ENCODE results near the gene PIEZO2. TPM values are rescaled to one million over a fixed set of nuclear protein-coding genes. Genes with fewer than 3 reads are reported as not detected.
"Not testable (repeated sequence)": the region's sequence is repeated elsewhere in the genome, so short reads cannot be mapped to it uniquely, and the experiment has no call there.

Gene PIEZO2
- total RNA-seq, 6 donors from 2014 or later, result 6.5 to 37.7 (median 7.8) TPM

- no peaks in the 10 kb centered on the region for H3K4me1 ChIP-seq
- WGBS, 2 donors, result 64 to 78% methylated on average over 1 of the region's 1 CpG
- TF ChIP-seq CTCF (IDR thresholded peaks at IDR 0.05), result no peak
- no peak for TF ChIP-seq POLR2AphosphoS5 (IDR thresholded peaks at IDR 0.05)
- TF ChIP-seq POLR2A (IDR thresholded peaks at IDR 0.05), result no peak
- no peak for TF ChIP-seq EP300 (IDR thresholded peaks at IDR 0.05)
Measured at GRCh38 chr18:10923551-10924070, 225.8 kb downstream of the PIEZO2 start.

GRCh38 chr18:10923141-10923540 lies 226.2 kb downstream of the PIEZO2 start:
- no peak for ATAC-seq (ENCODE audit: low FRiP score in 2 of 2)
- Histone ChIP-seq H3K27ac (no peak overlapping the region), H3K4me1 (no peaks in the 10 kb centered on the region), H3K4me3 (no peak overlapping the region), H3K27me3 (no peaks in the 10 kb centered on the region), H3K9me3 (no peaks in the 10 kb centered on the region), H3K36me3 (no peaks in the 10 kb centered on the region)
- 63 to 69% methylated on average over 4 of the region's 4 CpGs for WGBS, 2 donors
- no peak for DNase-seq
- TF ChIP-seq EP300 (IDR thresholded peaks at IDR 0.05), result no peak
- no peak for TF ChIP-seq POLR2AphosphoS5 (IDR thresholded peaks at IDR 0.05)
- no peak for TF ChIP-seq CTCF (IDR thresholded peaks at IDR 0.05)
- TF ChIP-seq POLR2A (IDR thresholded peaks at IDR 0.05), result no peak

More at GRCh38 chr18:10923551-10924070, 225.8 kb downstream of the PIEZO2 start:
- no peaks in the 10 kb centered on the region for H3K27me3 ChIP-seq
- ATAC-seq (ENCODE audit: low FRiP score in 2 of 2) (no peak), DNase-seq (no peak)
- H3K4me3 ChIP-seq, result no peak overlapping the region
- no peak overlapping the region for H3K27ac ChIP-seq
- no peaks in the 10 kb centered on the region for H3K9me3 ChIP-seq
- H3K36me3 ChIP-seq, result no peaks in the 10 kb centered on the region

GRCh38 chr18:10922712-10923111 lies 226.7 kb downstream of the PIEZO2 start:
- not testable (repeated sequence) for H3K9me3 ChIP-seq; H3K4me3 ChIP-seq; DNase-seq; ATAC-seq (ENCODE audit: low FRiP score in 2 of 2); H3K36me3 ChIP-seq; H3K27me3 ChIP-seq; H3K4me1 ChIP-seq; H3K27ac ChIP-seq
- 82 to 100% methylated on average over 1 of the region's 1 CpG for WGBS, 2 donors

GRCh38 chr18:10920309-10920708 lies 229.1 kb downstream of the PIEZO2 start:
- not testable (repeated sequence) for H3K9me3 ChIP-seq; H3K27me3 ChIP-seq; H3K4me3 ChIP-seq; H3K4me1 ChIP-seq; ATAC-seq (ENCODE audit: low FRiP score in 2 of 2); H3K27ac ChIP-seq; DNase-seq; H3K36me3 ChIP-seq
- WGBS, 2 donors, result 67 to 75% methylated on average over 6 of the region's 6 CpGs

- WGBS, 2 donors, result 87 to 88% methylated on average over 2 of the region's 2 CpGs
- Histone ChIP-seq H3K36me3 (no peaks in the 10 kb centered on the region), H3K9me3 (no peaks in the 10 kb centered on the region), H3K4me1 (no peaks in the 10 kb centered on the region), H3K27me3 (no peaks in the 10 kb centered on the region), H3K27ac (no peak overlapping the region), H3K4me3 (no peak overlapping the region)
- TF ChIP-seq POLR2AphosphoS5 (IDR thresholded peaks at IDR 0.05) (no peak), CTCF (IDR thresholded peaks at IDR 0.05) (no peak), POLR2A (IDR thresholded peaks at IDR 0.05) (no peak), EP300 (IDR thresholded peaks at IDR 0.05) (no peak)
- DNase-seq (no peak), ATAC-seq (ENCODE audit: low FRiP score in 2 of 2) (no peak)
Measured at GRCh38 chr18:10919851-10920250, 229.5 kb downstream of the PIEZO2 start.

GRCh38 chr18:10916865-10917264 lies 232.5 kb downstream of the PIEZO2 start:
- H3K27ac ChIP-seq, result no peak overlapping the region
- no peaks in the 10 kb centered on the region for H3K4me1 ChIP-seq
- no peak for ATAC-seq (ENCODE audit: low FRiP score in 2 of 2)
- H3K9me3 ChIP-seq, result no peaks in the 10 kb centered on the region
- H3K36me3 ChIP-seq, result no peaks in the 10 kb centered on the region
- no peak overlapping the region for H3K4me3 ChIP-seq
- WGBS, 2 donors, result 33 to 48% methylated on average over 4 of the region's 4 CpGs
- TF ChIP-seq CTCF (IDR thresholded peaks at IDR 0.05) (no peak), POLR2AphosphoS5 (IDR thresholded peaks at IDR 0.05) (no peak)
- no peaks in the 10 kb centered on the region for H3K27me3 ChIP-seq
- no peak for DNase-seq

Measured in upper lobe of left lung (tissue), 6 donors.